CD8-positive, alpha-beta memory T cell (primary cell): ENCODE results near the gene MYO5C. TPM values are rescaled to one million over a fixed set of nuclear protein-coding genes. Genes with fewer than 3 reads are reported as not detected.
A peak's percentile ranks its signal among the peaks of the same experiment; 100 is the strongest.
"Not testable (repeated sequence)": the region's sequence is repeated elsewhere in the genome, so short reads cannot be mapped to it uniquely, and the experiment has no call there.

ENCODE experiments used
- CTCF ChIA-PET: fragments of 350-600 bp; sonication (Branson Sonifier 250); formaldehyde crosslinking; loops from one replicate; lab custom pipeline; 2021; ENCODE audit warnings: antibody characterized with exemption; lab: Charles Lee
- POLR2A ChIA-PET: fragments of 350-600 bp; sonication (Branson Sonifier 250); formaldehyde crosslinking; loops from one replicate; lab custom pipeline; 2021; ENCODE audit warnings: antibody characterized with exemption; lab: Charles Lee
- DNase-seq, 5 donors: peaks; one replicate each; pipeline versions ENCODE4 v3.0.0 to v3.0.0-alpha.2; 2020 to 2022; ENCODE audit warnings: mixed read lengths in 1 of 5
- H3K27ac ChIP-seq: one replicate; pipeline ENCODE4 v1.7.0; 2013; ENCODE audit warnings: low read depth, mild to moderate bottlenecking, low read length, moderate library complexity
- H3K27me3 ChIP-seq: 2 replicates; pipeline ENCODE4 v1.7.0; 2013; ENCODE audit warnings: low read length, mild to moderate bottlenecking; ENCODE audit not compliant: insufficient read depth, poor library complexity, severe bottlenecking
- H3K36me3 ChIP-seq: 2 replicates; pipeline ENCODE4 v1.7.0; 2013; ENCODE audit warnings: mild to moderate bottlenecking, low read length, moderate library complexity; ENCODE audit not compliant: insufficient read depth
- H3K4me1 ChIP-seq: 2 replicates; pipeline ENCODE4 v1.7.0; 2013; ENCODE audit warnings: mild to moderate bottlenecking, low read length, moderate library complexity; ENCODE audit not compliant: insufficient read depth
- H3K4me3 ChIP-seq: 2 replicates; pipeline ENCODE4 v1.7.0; 2013; ENCODE audit warnings: mild to moderate bottlenecking, low read length
- H3K9me3 ChIP-seq: 2 replicates; pipeline ENCODE4 v1.7.0; 2013; ENCODE audit warnings: mild to moderate bottlenecking, low read length
- H3K27ac Mint-ChIP-seq, 8 donors: one replicate each; pipeline ENCODE4 v1.8.0; 2020 to 2021; ENCODE audit warnings: mixed read lengths in 8 of 8, mild to moderate bottlenecking in 6 of 8, inconsistent platforms in 3 of 8, moderate library complexity in 3 of 8
- H3K27me3 Mint-ChIP-seq, 2 donors: one replicate each; pipeline ENCODE4 v1.8.0; 2020 to 2021; ENCODE audit warnings: mixed read lengths in 2 of 2, mild to moderate bottlenecking in 1 of 2, moderate library complexity in 1 of 2
- H3K36me3 Mint-ChIP-seq, 3 donors: one replicate each; pipeline ENCODE4 v1.8.0; 2020 to 2021; ENCODE audit warnings: mixed read lengths in 3 of 3, inconsistent platforms in 1 of 3, mild to moderate bottlenecking in 1 of 3
- H3K4me1 Mint-ChIP-seq, 3 donors: one replicate each; pipeline ENCODE4 v1.8.0; 2020 to 2021; ENCODE audit warnings: mixed read lengths in 3 of 3, inconsistent platforms in 1 of 3, mild to moderate bottlenecking in 1 of 3
- H3K4me3 Mint-ChIP-seq, 7 donors: one replicate each; pipeline ENCODE4 v1.8.0; 2020 to 2021; ENCODE audit warnings: mixed read lengths in 7 of 7, mild to moderate bottlenecking in 6 of 7, moderate library complexity in 4 of 7, inconsistent platforms in 2 of 7
- H3K9me3 Mint-ChIP-seq, 5 donors: one replicate each; pipeline ENCODE4 v1.8.0; 2020 to 2022; ENCODE audit warnings: mixed read lengths in 5 of 5, mild to moderate bottlenecking in 3 of 5, moderate library complexity in 2 of 5, inconsistent platforms in 1 of 5
- polyA plus RNA-seq: library from polyadenylated mRNA; unstranded; fragments of 300-500 nt; fragmentation: Illumina TruSeq; gene quantifications from one replicate; pipeline ENCODE4 v1.2.3, GENCODE V29; 2021
- total RNA-seq, 2 experiments: library from RNA; stranded (reverse); gene quantifications; one replicate each; pipeline ENCODE4 v1.2.3, GENCODE V29; 2021

MYO5C gene
- total and polyA plus RNA-seq, 3 experiments from 2014 or later, result 0.18 to 0.48 (median 0.33) TPM

DNA sequence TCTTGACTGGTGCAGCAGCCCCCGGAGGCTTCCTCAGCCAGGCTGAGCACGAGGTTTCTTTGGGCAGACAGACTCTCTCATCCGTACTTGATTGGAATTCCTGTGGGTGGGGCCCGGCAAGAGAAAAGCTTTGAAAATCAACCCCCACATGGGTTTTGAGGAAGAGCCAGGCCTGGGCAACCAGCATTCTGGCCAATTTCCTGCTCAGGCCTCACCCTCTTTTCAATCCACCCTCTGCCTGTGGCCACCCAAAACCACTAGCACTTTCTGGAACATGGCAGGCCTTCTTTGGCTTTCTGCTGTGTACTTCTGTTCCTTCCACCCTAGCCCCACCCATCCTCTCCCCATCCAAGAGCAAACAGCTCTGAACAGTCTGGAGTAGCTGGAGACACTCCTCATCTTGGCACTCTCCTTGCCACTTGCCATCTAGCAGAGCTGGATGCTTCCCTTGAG, 5.9 kb downstream of the MYO5C start:
- Histone ChIP-seq H3K4me1 (no peaks in the 10 kb centered on the region), H3K36me3 (no peaks in the 10 kb centered on the region), H3K27me3 (peaks cover 8% of the 10 kb centered on the region), H3K4me3 (no peak overlapping the region), H3K9me3 (no peaks in the 10 kb centered on the region), H3K27ac (no peak overlapping the region)
- Mint-ChIP-seq H3K4me1 (peaks cover 2 to 5% (median 3%) of the 10 kb centered on the region in 3 donors), H3K9me3 (no peaks in the 10 kb centered on the region), H3K27ac (peak overlapping the region in 1 of 8 donors; percentile 17), H3K27me3 (peaks cover 26 to 28% of the 10 kb centered on the region in 2 donors), H3K4me3 (no peak overlapping the region), H3K36me3 (peaks cover 0 to 4% (median 0%) of the 10 kb centered on the region in 3 donors)
- ChIA-PET POLR2A (no interaction called here), CTCF (no interaction called here)
- DNase-seq, result no peak

DNA sequence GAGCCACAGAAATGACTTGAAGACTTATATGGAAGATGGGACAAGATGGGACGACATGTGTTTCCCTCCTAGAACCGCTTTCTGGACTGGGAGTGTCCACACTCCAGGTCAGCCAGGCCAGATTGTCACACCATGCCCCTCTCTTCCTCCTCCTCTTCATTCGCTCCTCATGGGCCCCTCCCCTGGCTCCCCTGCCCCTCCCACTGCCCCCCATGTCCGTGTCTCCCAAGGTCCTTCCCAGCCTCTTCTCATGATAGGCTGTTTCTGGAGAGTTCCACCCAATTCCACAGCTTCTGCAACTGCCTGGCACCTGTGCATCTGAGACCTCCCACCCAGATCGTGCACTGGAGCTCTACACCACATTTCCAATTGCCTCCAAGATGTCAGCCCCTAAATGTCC, 6.6 kb downstream of the MYO5C start:
- Histone ChIP-seq H3K4me3 (no peak overlapping the region), H3K27ac (no peak overlapping the region), H3K4me1 (no peaks in the 10 kb centered on the region), H3K27me3 (peaks cover 4% of the 10 kb centered on the region), H3K36me3 (no peaks in the 10 kb centered on the region), H3K9me3 (no peaks in the 10 kb centered on the region)
- H3K9me3 Mint-ChIP-seq, result no peaks in the 10 kb centered on the region
- DNase-seq, result no peak
- no peak overlapping the region for H3K27ac Mint-ChIP-seq
- H3K4me3 Mint-ChIP-seq, result no peak overlapping the region
- ChIA-PET POLR2A (no interaction called here), CTCF (no interaction called here)
- H3K36me3 Mint-ChIP-seq, result peaks cover 0 to 4% (median 0%) of the 10 kb centered on the region in 3 donors
- H3K27me3 Mint-ChIP-seq, result peaks cover 19 to 27% of the 10 kb centered on the region in 2 donors
- no peaks in the 10 kb centered on the region for H3K4me1 Mint-ChIP-seq

- peaks cover 15 to 21% of the 10 kb centered on the region in 2 donors for H3K27me3 Mint-ChIP-seq
- ChIA-PET POLR2A (no interaction called here), CTCF (no interaction called here)
- H3K9me3 ChIP-seq, result no peaks in the 10 kb centered on the region
- no peak overlapping the region for H3K4me3 Mint-ChIP-seq
- H3K4me1 Mint-ChIP-seq, result no peaks in the 10 kb centered on the region
- no peak for DNase-seq
- peaks cover 0 to 4% (median 0%) of the 10 kb centered on the region in 3 donors for H3K36me3 Mint-ChIP-seq
- H3K27ac ChIP-seq, result no peak overlapping the region
- H3K27ac Mint-ChIP-seq, result no peak overlapping the region
- H3K4me1 ChIP-seq, result no peaks in the 10 kb centered on the region
- peaks cover 4% of the 10 kb centered on the region for H3K27me3 ChIP-seq
- H3K9me3 Mint-ChIP-seq, result no peaks in the 10 kb centered on the region
- no peaks in the 10 kb centered on the region for H3K36me3 ChIP-seq
- H3K4me3 ChIP-seq, result no peak overlapping the region
Observed at GRCh38 chr15:52288051-52288942, 7.3 kb downstream of the MYO5C start.

DNA sequence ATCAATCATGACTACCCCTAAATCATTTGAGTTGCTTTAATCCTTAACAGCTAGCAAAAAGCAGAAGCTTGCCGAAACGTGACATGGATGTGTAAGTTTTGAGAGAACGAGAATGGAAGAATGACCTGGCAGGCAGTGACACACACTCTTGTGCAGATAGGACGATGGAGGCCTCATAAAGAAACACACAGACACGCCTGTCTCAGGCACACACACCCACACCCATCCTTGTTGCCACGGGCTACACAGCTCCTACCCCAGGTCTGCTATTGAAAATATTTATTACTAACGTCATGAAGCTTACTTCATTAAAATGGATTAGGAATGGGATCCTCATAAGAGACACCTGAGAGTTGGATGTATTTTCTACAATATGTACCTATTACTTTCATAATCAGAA, 8.5 kb downstream of the MYO5C start:
- Mint-ChIP-seq H3K4me3 (no peak overlapping the region), H3K4me1 (no peaks in the 10 kb centered on the region), H3K27me3 (peaks cover 7 to 14% of the 10 kb centered on the region in 2 donors), H3K9me3 (no peaks in the 10 kb centered on the region), H3K36me3 (peaks cover 0 to 4% (median 0%) of the 10 kb centered on the region in 3 donors), H3K27ac (no peak overlapping the region)
- ChIA-PET CTCF (no interaction called here), POLR2A (no interaction called here)
- no peak for DNase-seq
- H3K27me3 ChIP-seq, result no peaks in the 10 kb centered on the region
- no peaks in the 10 kb centered on the region for H3K36me3 ChIP-seq
- no peak overlapping the region for H3K27ac ChIP-seq
- H3K9me3 ChIP-seq, result no peaks in the 10 kb centered on the region
- no peak overlapping the region for H3K4me3 ChIP-seq
- H3K4me1 ChIP-seq, result no peaks in the 10 kb centered on the region

DNA sequence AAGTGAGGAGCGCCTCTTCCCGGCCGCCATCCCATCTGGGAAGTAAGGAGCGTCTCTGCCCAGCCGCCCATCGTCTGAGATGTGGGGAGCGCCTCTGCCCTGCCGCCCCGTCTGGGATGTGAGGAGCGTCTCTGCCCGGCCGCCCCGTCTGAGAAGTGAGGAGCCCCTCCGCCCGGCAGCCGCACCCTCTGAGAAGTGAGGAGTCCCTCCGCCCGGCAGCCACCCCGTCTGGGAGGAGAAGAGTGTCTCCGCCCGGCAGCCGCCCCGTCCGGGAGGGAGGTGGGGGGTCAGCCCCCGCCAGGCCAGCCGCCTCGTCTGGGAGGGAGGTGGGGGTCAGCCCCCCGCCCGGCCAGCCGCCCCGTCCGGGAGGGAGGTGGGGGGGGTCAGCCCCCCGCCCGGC, 9.7 kb downstream of the MYO5C start:
- CTCF ChIA-PET, H3K9me3 ChIP-seq, H3K4me1 Mint-ChIP-seq: not testable (repeated sequence)

GRCh38 chr15:52284164-52284563, 11.4 kb downstream of the MYO5C start:
- H3K27ac ChIP-seq, result no peak overlapping the region
- POLR2A ChIA-PET, result no interaction called here
- CTCF ChIA-PET, result no interaction called here
- no peaks in the 10 kb centered on the region for H3K4me1 ChIP-seq
- H3K4me1 Mint-ChIP-seq, result no peaks in the 10 kb centered on the region
- peaks cover 0 to 4% (median 0%) of the 10 kb centered on the region in 3 donors for H3K36me3 Mint-ChIP-seq
- H3K27me3 ChIP-seq, result no peaks in the 10 kb centered on the region
- H3K9me3 Mint-ChIP-seq, result no peaks in the 10 kb centered on the region
- H3K27ac Mint-ChIP-seq, result no peak overlapping the region
- DNase-seq, result no peak
- H3K27me3 Mint-ChIP-seq, result peaks cover 0 to 12% of the 10 kb centered on the region in 2 donors
- H3K4me3 ChIP-seq, result no peak overlapping the region
- H3K36me3 ChIP-seq, result no peaks in the 10 kb centered on the region
- H3K9me3 ChIP-seq, result no peaks in the 10 kb centered on the region
- H3K4me3 Mint-ChIP-seq, result no peak overlapping the region

More for the DNA sequence above, 9.7 kb downstream of the MYO5C start:
- H3K4me3 Mint-ChIP-seq, H3K9me3 Mint-ChIP-seq, POLR2A ChIA-PET, H3K27me3 ChIP-seq, H3K4me1 ChIP-seq, DNase-seq, H3K27ac ChIP-seq, H3K36me3 Mint-ChIP-seq, H3K4me3 ChIP-seq, H3K36me3 ChIP-seq, H3K27ac Mint-ChIP-seq: not testable (repeated sequence)
- peaks cover 0 to 12% of the 10 kb centered on the region in 2 donors for H3K27me3 Mint-ChIP-seq

DNA sequence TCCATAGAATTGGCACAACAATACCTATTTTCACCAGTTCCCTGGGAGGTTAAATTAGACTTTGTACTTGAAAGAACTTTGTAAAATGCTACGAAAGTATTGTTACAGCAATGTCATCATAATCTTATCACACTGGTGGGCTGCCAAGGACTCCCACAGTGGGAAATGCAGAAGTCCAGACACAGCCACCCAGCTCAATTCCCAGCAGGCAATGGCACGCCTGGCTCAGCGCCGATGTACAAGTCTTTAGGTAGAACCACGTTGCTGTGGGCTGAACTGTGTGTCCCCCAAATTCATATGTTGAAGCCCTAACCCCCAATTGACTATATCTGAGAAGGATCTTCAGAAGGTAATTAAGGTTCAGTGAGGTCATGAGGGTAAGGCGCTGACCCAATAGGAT, 12.3 kb downstream of the MYO5C start:
- no peaks in the 10 kb centered on the region for H3K36me3 ChIP-seq
- Mint-ChIP-seq H3K27ac (no peak overlapping the region), H3K9me3 (no peaks in the 10 kb centered on the region), H3K4me3 (no peak overlapping the region), H3K4me1 (no peaks in the 10 kb centered on the region), H3K27me3 (peaks cover 0 to 12% of the 10 kb centered on the region in 2 donors), H3K36me3 (peaks cover 0 to 4% (median 0%) of the 10 kb centered on the region in 3 donors)
- H3K4me1 ChIP-seq, result no peaks in the 10 kb centered on the region
- no peaks in the 10 kb centered on the region for H3K9me3 ChIP-seq
- ChIA-PET CTCF (no interaction called here), POLR2A (no interaction called here)
- H3K27me3 ChIP-seq, result no peaks in the 10 kb centered on the region
- no peak for DNase-seq
- H3K27ac ChIP-seq, result no peak overlapping the region
- no peak overlapping the region for H3K4me3 ChIP-seq

DNA sequence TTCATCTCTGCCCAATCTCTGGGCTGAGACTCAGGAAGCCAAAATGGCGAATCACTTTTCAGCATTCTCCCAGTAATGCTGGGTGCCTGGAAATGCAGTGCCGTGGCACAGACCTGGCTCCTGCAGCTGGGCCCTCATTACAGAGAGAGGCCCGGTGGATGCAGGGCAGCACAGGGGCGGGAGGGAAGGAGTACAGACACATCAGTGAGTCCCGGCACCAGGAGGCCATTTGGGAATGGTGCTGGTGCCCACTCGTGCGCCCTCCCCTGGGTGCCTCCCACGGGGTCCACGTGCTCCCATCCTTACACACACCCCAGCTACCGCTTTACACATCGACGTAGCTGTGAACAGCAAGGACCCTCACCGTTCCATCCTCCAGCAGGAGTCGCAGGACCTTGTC, 13.2 kb downstream of the MYO5C start:
- CTCF ChIA-PET, result no interaction called here
- no peaks in the 10 kb centered on the region for H3K4me1 ChIP-seq
- Mint-ChIP-seq H3K27me3 (peaks cover 0 to 12% of the 10 kb centered on the region in 2 donors), H3K4me1 (no peaks in the 10 kb centered on the region), H3K36me3 (peaks cover 0 to 4% (median 0%) of the 10 kb centered on the region in 3 donors), H3K27ac (peak overlapping the region in 2 of 8 donors; percentile 56 to 77), H3K4me3 (no peak overlapping the region), H3K9me3 (no peaks in the 10 kb centered on the region)
- no peak for DNase-seq
- POLR2A ChIA-PET, result no interaction called here
- H3K27me3 ChIP-seq, result no peaks in the 10 kb centered on the region
- H3K4me3 ChIP-seq, result no peak overlapping the region
- H3K9me3 ChIP-seq, result no peaks in the 10 kb centered on the region
- no peak overlapping the region for H3K27ac ChIP-seq
- no peaks in the 10 kb centered on the region for H3K36me3 ChIP-seq
